ENCODE results near the gene RPS21.
"Not testable (repeated sequence)": the region's sequence is repeated elsewhere in the genome, so short reads cannot be mapped to it uniquely, and the experiment has no call there.

The RPS21 gene

DNA sequence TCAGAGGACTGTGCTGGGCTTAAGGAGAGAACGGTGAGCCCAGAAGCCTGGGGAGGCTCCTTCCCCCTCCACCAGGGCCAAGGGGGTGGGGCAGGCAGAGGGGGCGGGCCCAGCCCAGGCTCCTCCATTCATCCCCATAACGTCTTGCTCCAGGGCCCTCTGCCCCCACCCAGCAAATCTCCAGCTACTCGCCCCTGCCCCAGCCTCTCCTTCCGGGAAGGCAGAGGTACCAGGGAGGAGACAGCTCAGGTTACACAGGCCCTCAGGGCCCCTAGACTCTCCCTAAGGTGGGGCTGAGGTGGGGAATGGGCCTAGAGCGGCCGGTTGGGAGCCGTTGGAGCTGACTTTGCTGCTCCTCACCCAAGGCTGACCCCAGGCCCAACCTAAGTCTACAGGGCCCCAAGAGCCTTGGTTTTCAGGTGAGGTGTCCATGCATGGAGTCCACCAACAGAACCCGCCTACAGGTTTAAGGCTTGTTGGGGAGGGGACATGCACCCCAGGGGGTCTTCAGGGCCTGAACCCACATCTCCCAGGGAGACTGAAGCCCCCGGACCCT lies 21.0 kb upstream of the RPS21 start:
- DNase-seq (ENCODE audit: low read depth): no peak

DNA sequence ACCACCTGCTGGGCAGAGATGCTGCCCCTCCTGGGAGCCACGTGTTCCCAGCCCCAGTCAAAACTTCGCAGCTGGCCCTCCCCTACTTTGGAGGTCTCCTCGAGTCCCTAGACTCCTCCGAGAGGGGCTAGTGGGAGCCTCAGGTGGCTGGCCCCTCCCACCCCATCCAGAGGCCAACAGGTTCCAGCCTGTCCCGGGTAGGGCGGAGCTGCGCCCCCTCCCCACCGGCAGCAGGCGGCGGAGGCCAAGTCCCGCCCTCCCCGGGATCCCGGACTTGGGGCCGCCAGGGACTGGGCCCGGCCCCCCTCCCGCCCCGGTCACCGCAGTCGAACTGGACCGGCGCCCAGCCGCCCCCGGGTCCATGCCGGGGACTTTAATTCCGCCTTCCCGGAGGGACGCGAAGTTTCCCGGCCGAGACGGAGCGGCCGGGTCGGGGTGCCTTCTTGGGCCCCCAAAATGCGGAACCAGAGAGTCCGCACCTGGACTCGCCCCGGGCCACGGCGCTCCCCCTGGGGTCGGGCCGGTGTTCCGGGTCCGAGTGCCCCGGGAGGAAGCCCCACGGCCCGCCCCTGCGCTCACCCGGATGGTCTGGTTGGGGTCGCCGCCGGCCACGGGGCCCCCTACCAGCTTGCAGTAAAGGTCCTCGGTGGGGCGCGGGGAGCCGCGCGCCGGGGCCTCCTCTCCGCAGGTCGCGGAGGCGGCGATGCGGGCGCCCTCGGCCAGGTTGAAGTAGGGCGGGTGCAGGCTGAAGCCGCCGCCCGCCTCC lies 20.4 kb upstream of the RPS21 start:
- no peak for DNase-seq (ENCODE audit: low read depth)

DNA sequence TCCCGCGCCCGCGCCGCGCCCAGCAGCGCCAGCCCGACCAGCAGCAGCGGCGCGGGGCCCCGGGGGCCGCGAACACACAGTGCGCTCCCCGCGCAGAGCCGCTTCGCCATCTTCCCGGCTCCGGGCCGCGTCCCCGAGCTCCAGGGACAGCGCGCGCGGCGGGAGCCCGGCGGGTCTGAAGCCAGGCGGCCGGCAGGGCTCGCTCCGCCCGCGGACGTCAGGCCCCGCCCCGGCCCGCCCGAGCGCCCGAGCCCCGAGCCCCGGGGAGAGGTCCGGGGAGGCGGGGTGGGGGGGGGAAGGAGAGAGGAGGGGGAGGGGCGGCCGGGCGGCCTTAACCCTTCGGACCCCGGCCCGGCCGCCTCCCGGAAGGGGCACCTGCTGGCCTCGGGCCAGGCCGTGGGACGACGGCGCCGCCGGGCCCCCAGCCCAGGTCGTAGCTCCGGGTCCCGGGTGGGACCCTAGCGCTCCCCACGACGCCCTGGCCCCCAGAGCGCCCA lies 19.7 kb upstream of the RPS21 start, which contains the start of gene LAMA5:
LAMA5 (minus strand) TSS at position 177 of the 497 bp plus-strand sequence; CDS start at position 110, 67 bp downstream.
- no peak for DNase-seq (ENCODE audit: low read depth)

DNA sequence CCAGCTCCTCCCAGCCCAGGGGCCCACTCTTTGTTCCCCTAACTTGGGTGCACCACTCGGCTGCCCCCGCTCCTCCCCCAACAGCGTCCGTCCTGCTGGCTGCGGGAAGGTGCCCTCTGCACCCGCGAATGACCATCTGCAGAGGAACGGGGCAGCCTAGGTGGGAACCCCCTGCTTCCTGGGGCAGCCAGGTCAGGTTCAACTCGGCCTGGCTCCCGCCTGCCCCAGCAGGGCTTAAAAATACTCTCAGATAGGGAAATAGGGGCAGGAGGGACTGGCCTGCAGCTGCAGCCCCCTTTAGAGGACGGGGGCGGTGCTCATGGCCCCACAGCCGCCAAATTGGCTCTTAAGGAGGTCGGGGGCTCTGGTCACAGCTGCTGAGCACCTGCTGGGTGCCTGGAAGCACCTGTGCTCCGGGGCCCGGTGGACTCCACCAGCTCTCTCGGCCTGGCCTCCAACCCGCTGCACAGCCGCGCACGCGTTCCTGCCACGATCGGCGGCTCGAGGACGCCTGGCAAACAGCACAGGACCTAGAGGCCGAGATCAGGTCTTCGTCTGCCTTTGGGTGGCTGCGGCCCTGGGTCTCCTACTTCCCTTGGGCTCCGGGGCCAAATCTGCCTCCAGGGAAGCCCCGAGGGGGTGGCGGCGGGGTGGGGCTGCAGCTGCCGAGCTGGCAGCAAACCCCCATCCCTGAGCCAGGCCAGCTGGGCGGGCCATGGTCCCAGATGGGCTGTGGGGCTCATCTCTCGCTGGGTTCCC lies 19.1 kb upstream of the RPS21 start:
- DNase-seq (ENCODE audit: low read depth): no peak

DNA sequence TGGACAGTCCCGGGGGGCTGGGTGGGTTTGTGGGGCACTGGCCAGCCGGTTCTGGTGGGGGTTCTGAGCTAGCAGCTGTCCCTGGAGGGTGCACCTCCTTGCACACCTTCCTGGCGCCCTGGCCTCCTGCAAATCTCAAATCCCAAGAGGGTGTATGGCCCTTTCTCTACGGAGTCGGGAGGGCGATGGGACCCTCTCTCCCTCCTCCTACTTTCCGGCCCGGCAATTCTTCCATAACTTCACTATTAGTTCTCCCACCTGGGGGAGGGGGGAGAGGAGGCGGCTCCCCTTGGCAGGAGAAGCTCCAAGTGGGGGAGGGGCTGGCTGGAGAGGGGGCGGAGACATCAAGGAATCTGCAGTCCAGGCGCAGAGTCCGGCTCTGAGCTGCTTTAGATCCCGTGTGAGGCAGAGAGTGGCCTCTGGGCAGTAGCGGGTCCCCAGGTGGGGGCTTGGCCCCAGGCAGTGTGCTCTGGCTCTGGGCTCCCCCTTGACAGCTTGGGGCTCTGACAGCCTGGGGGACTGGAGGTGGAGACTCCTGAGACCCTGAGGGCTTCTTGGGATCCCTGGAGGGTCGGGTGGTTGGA lies 18.4 kb upstream of the RPS21 start:
- DNase-seq (ENCODE audit: low read depth): no peak

DNA sequence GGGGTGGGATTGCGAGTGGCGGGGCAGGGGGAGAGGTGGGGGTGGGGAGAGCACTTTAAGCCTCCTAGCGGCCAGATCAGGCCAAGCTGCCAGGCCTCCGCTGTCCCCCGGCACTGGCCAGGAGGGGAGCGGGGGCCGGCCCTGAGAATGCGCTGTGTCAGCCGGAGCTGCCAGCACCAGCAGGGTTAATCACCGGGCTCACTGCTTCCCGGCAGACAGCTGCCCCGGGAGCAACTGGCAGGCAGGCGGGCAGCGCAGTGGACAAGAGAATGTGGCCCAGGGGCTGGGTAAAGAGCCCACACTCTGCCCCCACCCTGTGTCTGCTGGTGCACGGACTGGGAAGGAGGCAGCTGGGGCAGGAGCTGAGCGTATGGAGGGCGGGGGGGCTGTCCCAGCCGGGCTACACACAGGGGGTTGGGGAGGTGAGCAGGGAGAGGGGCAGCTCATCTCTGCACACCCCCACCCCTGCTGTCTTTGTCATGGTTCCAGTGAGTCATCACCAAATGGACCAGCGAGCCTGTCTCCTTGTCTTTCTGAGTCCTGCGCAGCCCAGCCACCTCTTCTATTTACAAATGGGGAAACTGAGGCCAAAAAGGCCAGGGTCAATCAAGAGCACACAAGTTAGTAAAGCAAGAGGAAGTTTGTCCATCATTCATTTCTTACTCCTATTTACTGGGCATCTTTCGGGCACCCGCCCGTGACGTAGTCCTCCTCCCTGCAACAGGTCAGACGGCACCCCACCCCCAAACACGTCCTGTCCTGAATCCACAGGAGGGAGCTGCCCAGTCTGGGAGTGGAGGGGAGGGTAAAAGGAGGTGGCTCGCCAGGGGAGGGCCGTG lies 17.7 kb upstream of the RPS21 start:
- no peak for DNase-seq (ENCODE audit: low read depth)

DNA sequence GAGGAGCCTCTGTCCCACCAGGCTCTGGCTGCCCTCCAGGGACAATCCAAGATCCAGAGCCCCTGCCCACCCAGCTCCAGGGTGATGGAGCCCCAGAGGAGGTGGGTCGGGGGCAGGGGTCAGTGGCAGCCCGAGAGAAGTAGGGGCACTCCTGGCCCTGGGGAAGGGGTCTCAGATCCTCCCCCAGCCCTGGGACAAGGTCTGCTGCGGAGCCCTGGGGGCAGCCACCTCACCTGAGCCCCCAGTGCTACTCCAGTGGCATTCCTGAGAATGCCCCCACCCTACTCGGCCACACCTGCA lies 17.1 kb upstream of the RPS21 start:
- DNase-seq (ENCODE audit: low read depth): no peak

DNA sequence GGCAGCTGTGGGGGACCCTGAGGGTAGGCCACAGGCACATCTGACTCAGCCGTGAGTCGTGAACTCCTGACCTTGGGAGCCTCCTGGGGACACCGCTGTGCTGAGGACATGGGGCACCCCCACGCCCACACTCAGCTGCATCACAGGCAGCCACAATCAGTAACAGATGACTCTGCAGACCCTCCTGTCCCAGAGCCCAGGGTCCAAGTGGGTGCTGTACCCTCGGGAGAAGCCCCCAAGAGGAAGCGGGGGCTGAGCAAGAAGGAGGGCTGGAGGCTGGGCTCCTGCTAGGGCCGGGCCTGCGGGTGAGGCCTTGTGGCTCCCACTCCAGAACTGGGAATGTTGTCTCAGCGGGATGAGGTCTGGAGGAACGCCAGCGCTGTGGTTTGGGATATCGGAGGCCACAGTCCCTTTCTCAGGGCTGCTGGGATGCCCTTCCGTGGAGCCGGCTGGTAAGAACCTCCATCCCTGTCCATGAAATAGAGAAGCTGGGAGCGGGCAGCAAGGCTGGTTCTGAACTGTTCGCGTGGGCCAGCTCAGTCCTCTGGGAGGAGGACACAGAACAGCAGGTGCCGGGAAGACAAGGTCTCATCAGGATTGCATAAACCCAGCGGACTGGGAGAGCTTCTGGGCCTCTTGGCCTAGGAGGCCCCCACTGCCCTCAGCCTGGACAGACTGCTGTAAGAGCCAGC lies 16.6 kb upstream of the RPS21 start:
- DNase-seq (ENCODE audit: low read depth): no peak

DNA sequence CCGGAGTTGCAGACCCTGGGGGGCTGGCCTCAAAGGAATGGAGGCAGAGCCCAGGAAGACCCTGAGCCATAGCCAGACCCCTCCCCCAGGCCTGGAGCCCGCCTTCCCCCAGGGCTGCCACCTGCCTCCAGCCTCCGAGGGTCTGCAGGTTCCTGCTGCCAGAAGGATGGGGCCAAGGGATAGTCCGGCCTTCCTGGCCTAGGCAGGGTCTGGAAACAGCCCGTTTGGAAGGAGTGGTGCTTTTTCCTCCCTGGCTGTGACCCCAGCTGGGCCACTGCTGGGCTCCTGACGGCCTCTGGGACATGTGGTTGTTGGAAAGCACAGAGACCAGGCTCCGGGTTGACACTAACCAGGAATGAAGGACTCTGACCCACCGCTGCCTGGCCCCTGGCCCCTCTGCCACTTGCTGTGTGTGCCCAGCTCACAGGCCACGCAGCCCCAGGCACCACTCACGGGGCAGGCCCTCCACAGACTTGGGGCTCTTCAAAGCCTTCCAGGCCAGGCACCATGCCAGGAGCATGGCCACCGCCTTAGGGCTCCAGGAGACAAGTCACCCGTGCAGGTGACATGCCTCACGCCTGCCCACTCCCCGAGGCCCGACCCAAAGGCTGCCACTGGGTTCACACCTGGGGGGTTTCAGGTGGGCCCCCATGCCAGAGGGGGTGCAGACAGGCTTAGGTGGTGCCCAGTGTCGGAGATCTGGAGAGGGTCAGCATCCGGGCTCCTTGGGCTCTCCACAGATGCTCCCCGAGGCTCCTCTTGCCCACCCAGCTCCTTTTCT lies 15.9 kb upstream of the RPS21 start:
- no peak for DNase-seq (ENCODE audit: low read depth)

DNA sequence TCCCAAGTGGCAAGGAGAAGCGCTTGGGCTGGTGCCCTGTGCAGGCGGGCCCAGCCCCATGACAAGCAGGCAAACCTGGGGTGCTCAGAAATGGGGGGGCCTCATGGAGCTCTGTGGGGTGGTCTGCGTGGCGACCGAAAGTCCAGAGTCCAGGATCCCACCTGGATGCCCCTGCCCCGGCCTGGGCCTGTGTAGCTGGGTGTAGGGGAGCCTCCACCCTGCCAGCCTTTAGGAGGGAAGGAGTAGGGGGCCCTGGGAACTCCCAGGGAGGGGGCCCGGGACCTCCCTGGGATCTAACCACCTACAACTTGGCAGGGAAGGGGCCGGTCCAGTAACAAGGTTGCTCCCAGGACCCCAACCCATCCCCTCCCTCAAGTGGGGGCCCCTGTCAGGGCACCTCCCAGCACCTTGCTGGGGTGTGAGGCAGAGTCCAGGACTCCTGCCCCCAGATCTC lies 15.3 kb upstream of the RPS21 start:
- DNase-seq (ENCODE audit: low read depth): no peak

DNA sequence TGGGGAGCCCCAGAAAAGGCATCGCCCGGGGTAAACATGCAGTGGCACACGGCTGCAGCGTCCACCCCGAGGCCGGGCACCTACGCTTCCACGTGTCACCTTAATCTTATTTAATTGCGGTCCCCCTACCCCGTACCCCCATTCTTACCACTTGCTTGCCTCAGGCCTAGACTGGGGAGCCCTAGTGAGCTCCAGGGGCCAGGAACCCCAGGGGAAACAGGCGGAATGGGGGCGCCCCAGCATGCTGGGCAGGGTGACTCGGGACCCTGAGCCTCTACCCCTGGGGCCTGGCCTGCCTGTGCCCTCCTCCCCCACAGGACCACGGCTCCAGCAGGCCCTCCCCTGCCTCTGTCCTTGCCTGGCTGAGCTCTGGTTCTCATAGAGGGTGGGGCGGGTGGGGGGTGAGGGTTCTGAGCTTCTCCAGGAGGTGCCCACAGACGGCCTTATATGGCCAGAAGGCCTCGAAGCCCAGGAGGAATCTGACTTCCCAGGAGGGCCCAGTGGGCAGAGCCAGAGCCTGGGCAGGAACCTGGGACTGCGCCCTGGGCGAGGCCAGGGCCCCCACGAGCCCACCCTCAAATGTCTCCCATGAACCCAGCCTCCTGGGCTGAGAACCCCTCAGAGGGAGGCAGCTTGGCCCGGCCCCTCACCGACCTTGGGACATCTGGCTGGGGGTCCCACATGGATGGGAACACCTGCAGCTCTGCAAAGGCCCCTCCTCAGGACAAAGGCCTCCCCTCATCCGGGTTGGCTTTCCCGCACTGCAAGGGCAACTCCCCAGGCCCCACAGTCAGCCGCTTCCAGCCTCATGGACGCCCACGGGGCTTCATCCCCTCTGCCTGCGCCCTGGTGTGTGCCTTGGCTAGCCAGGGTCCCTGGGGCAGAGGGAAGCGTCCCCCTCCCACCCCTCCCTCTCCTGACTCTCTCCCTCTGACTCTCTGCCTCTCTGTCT lies 14.6 kb upstream of the RPS21 start:
- no peak for DNase-seq (ENCODE audit: low read depth)

DNA sequence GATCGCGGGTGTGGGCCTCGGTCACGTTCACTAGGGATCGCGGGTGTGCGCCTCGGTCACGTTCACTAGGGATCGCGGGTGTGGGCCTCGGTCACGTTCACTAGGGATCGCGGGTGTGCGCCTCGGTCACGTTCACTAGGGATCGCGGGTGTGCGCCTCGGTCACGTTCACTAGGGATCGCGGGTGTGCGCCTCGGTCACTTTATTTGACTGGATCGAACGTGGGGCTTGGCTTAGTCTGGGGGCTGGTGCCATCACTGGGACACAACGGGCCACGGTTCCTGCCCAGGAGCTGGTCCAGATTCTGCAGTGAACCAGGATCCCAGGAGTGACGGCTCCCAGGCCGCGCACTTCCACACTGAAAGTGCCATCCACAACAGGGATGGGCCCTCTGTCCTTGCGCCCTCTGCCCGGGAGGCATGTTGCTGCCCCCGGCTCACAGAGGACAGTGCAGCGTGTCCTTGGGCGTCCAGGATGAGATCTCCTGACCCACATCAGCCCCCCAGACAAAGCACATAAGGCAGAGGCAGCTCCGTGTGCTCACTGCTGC lies 13.2 kb upstream of the RPS21 start:
- DNase-seq (ENCODE audit: low read depth): not testable (repeated sequence)

DNA sequence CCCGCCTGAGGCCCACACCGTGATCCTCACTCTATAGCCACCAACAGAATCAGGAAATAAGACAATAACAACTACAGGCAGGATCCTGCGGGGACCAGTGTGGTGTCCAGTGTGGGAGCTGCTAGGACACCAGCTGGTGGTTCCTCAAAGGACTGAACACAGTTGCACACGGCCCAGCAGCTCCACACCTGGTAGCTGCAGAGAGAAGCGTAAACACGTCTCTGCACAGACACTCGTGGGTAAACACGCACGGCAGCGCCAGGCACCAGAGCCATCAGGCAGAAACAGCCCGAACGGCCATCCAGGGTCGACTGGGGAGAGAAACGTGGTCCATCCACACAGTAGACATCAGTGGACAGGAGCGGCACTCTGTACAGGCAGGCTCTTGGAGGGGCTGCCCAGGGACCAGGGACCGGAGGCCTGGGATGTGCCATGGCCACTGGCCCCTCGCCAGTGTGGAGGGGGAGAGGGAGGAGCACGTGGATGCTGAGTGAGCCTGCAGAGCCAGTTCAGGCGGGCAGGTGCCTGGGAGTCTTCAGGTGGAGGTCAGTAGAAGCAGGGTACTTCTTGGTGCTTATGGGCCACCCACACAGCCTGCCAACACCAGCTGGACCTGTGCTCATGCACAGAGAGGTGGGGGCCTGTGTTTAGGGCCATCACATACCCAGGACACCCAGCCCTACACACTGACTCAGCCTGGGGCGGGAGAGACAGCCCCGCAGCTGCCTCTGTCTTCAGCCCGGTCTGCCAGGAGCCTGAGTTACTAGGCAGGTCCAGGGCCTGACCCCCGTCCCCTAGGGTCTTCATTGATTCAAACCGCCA lies 12.4 kb upstream of the RPS21 start:
- no peak for DNase-seq (ENCODE audit: low read depth)

DNA sequence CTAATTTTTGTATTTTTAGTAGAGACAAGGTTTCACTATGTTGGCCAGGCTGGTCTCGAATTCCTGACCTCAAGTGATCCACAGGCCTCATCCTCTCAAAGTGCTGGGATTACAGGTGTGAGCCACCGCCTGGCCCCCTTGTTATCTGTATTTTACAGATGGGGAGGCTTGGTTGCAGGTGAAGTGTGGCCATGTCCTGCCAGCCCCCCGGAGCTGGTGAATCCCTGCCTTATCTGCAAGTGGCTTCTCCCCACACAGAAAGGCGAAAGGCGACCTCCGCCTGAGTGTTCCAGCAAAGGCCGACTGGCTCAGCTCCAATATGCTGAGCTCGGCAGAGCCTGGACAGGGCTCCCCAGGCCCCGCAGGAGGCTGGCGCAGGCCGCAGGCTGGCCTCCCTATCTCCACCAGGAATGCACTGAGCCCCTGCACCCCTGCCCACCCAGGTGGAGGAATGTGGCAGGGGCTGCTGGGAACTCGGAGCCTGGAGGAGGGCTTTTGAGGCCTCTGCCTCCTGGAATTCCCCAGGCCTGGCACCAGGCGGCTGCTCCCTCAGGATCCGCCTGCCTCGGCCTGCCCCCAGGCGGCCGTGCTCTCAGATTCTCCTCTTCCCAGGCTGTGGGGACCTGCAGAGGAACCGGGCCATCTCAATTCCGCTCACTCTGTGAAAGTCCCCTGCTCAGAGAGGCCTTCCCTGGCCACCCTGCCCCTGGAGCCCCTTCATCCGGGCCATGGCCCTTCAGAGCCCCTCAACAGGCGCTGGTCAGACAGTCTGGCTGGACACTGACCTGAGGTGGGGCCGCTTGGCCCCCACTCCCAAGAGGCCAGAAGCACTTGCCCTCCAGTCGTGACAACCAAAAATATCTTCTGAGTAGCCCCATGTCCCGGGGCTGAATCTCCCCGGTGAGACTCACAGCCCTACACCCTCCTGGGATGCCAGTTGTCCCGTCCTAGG lies 10.5 kb upstream of the RPS21 start:
- no peak for DNase-seq (ENCODE audit: low read depth)

DNA sequence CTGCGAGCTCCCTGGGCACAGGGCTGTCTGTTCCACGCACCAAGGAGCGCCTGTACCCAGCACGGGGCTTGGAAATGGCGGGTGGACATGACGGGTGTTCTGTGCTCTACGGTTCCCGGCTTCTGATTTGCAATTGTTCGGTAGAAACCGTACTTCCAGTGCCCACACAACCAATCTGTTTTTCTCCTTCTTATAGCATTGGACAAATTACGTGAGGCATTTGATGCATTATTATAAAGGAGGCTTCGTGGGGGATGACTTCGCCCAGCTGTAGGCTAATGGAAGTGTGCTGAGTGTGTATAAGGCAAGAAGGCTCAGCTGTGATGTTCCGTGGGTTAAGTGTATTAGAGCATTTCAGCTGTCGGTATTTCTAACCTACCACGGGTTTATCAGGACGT lies 9.8 kb upstream of the RPS21 start:
- DNase-seq (ENCODE audit: low read depth): no peak

DNA sequence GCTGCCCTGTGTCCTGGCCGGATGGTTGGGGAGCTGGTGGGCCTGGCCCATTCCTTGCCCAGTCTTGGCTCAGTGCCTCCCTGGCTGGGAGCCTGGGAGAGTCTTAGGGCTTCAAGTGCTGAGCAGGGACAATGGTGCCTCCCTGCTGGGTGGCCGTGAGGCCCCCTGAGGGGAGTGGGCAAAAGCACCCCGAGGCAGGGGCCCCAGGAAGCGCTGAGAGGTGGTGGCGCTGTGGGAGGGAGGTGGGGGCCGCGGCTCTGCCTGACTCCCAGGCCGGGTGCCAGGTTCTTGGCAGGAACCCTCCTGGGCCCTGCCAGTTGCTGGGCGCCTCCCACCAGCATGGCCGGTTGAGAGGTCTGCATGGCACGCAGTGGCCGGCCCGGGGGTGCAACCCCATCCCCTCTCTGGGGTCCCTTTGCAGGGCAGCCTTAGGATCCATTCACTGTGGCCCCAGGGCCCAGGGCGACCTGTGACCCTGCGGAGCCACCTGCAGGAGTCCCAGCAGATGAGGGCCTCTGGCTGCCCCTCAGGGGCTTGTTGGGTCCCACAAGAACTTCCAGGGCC lies 9.2 kb upstream of the RPS21 start:
- no peak for DNase-seq (ENCODE audit: low read depth)

DNA sequence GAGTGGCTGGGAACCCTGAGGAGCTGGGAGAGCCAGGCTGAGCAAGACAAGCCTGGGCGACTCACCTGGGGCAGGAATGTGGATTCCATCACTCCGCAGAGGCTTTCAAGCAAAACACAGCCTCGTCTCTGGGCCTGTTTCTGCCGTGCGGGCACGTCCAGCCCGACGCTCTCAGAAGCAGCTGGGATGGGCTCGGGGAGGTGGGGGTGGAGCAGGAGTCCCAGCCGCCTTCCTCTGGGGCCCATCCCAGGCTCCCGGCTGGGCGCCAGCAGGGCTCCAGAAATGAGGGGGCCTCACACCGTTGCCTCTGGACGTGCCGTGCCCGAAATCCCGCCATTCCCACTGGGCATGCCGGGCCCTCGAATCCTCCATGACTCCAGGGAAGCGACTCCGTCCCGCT lies 8.7 kb upstream of the RPS21 start:
- DNase-seq (ENCODE audit: low read depth): no peak
